SK-N-SH (cell line): ENCODE results near the gene YKT6. TPM values are rescaled to one million over a fixed set of nuclear protein-coding genes. Genes with fewer than 3 reads are reported as not detected.

Experiments used
- CTCF ChIA-PET: fragments of 300-600, 350-600 bp; formaldehyde crosslinking; extraction: SDS; loops from one replicate; lab custom pipeline; 2021; lab: Yijun Ruan, JAX
- POLR2A ChIA-PET: fragments of 350-600 bp; sonication (Branson Sonifier 250); formaldehyde crosslinking; extraction: SDS; loops from one replicate; lab custom pipeline; 2020; ENCODE audit warnings: antibody characterized with exemption, inconsistent platforms; lab: Yijun Ruan, JAX
- DNase-seq: peaks from one replicate; pipeline ENCODE4 v3.0.0; 2012
- H2AFZ ChIP-seq: fragments of 200-600 bp; sonication (generic); 2 replicates; pipeline ENCODE4 v1.8.1; 2016; ENCODE audit warnings: antibody characterized with exemption, mild to moderate bottlenecking, low read depth
- H3F3A ChIP-seq: fragments of 200-600 bp; sonication (generic); replicated peaks from 2 replicates; pipeline ENCODE3; 2016; ENCODE audit warnings: antibody characterized with exemption, mild to moderate bottlenecking; ENCODE audit not compliant: insufficient read depth
- H3K27ac ChIP-seq, 2 experiments: fragments of 200-500 bp in 1 of 2; fragments of 200-600 bp in 1 of 2; sonication (Bioruptor generic) in 1 of 2; sonication (generic), shearing (Covaris generic) in 1 of 2; 2 replicates each; pipeline versions ENCODE4 v1.5.1 to v1.6.1; 2014 to 2016; ENCODE audit warnings: low read depth in 2 of 2, inconsistent platforms in 1 of 2, low read length in 1 of 2, mild to moderate bottlenecking in 1 of 2, mixed read lengths in 1 of 2
- H3K27me3 ChIP-seq: fragments of 200-600 bp; sonication (generic), shearing (Covaris generic); 2 replicates; pipeline ENCODE4 v1.6.1; 2016; ENCODE audit warnings: mixed run types; ENCODE audit not compliant: insufficient read depth
- H3K36me3 ChIP-seq, 2 experiments: fragments of 200-500 bp in 1 of 2; fragments of 200-600 bp in 1 of 2; sonication (Bioruptor generic) in 1 of 2; sonication (generic) in 1 of 2; replicated peaks in 1 of 2; 2 replicates each; pipeline versions ENCODE3 to v1.5.1; 2014 to 2016; ENCODE audit warnings: low read length in 1 of 2, mild to moderate bottlenecking in 1 of 2; ENCODE audit not compliant: insufficient read depth in 2 of 2, control insufficient read depth in 1 of 2
- H3K4me1 ChIP-seq, 2 experiments: fragments of 200-500 bp in 1 of 2; fragments of 200-600 bp in 1 of 2; sonication (Bioruptor generic) in 1 of 2; sonication (generic), shearing (Covaris generic) in 1 of 2; 2 replicates each; pipeline versions ENCODE4 v1.5.1 to v1.6.1; 2014 to 2016; ENCODE audit warnings: low read depth in 1 of 2, low read length in 1 of 2, mixed run types in 1 of 2; ENCODE audit not compliant: insufficient read depth in 2 of 2, control insufficient read depth in 1 of 2
- H3K4me2 ChIP-seq: fragments of 200-600 bp; sonication (generic), shearing (Covaris generic); 2 replicates; pipeline ENCODE4 v1.6.1; 2017; ENCODE audit warnings: mixed run types
- H3K4me3 ChIP-seq, 2 experiments: fragments of 200-500 bp in 1 of 2; fragments of 200-600 bp in 1 of 2; sonication (Bioruptor generic) in 1 of 2; sonication (generic), shearing (Covaris generic) in 1 of 2; 2 replicates each; pipeline versions ENCODE4 v1.5.1 to v1.8.1; 2014 to 2016; ENCODE audit warnings: low read depth in 2 of 2, inconsistent platforms in 1 of 2, low read length in 1 of 2, mild to moderate bottlenecking in 1 of 2, mixed read lengths in 1 of 2, moderate library complexity in 1 of 2
- H3K79me2 ChIP-seq: fragments of 200-600 bp; sonication (generic); 2 replicates; pipeline ENCODE4 v1.8.1; 2017; ENCODE audit warnings: mild to moderate bottlenecking; ENCODE audit not compliant: insufficient read depth
- H3K9ac ChIP-seq: fragments of 200-600 bp; sonication (generic); 2 replicates; pipeline ENCODE4 v1.6.1; 2017; ENCODE audit warnings: mixed run types
- H3K9me2 ChIP-seq: fragments of 200-600 bp; sonication (generic); 2 replicates; pipeline ENCODE4 v1.6.1; 2017; ENCODE audit warnings: mixed run types
- H3K9me3 ChIP-seq: fragments of 200-600 bp; sonication (generic); 2 replicates; pipeline ENCODE4 v1.6.1; 2017; ENCODE audit warnings: mixed run types, mild to moderate bottlenecking, moderate library complexity
- H4K20me1 ChIP-seq: fragments of 200-600 bp; sonication (generic); 2 replicates; pipeline ENCODE4 v1.6.1; 2017; ENCODE audit warnings: mild to moderate bottlenecking, mixed run types; ENCODE audit not compliant: insufficient read depth
- EP300 ChIP-seq, 2 experiments: IDR thresholded peaks; 2 replicates each; pipeline versions ENCODE4 v1.4.0 to v1.6.1; 2012; ENCODE audit warnings: borderline replicate concordance in 1 of 2, low read depth in 1 of 2, low read length in 1 of 2
- GABPA ChIP-seq: IDR thresholded peaks from 2 replicates; pipeline ENCODE4 v1.4.0; 2012; ENCODE audit warnings: low read depth, mild to moderate bottlenecking
- NFIC ChIP-seq: IDR thresholded peaks from 2 replicates; pipeline ENCODE4 v1.4.0; 2012; ENCODE audit warnings: borderline replicate concordance
- POLR2AphosphoS5 ChIP-seq: IDR thresholded peaks from 2 replicates; pipeline ENCODE4 v1.6.1; 2012; ENCODE audit warnings: low read depth, low read length
- RCOR1 ChIP-seq: fragments of 150-350 bp; IDR thresholded peaks from 2 replicates; pipeline ENCODE4 v1.6.1; 2017; ENCODE audit warnings: antibody characterized with exemption, low read length
- RFX5 ChIP-seq: IDR thresholded peaks from 2 replicates; pipeline ENCODE4 v1.6.1; 2012; ENCODE audit warnings: mild to moderate bottlenecking, improper control_type of control experiment, low read length
- RXRA ChIP-seq: IDR thresholded peaks from 2 replicates; pipeline ENCODE4 v1.4.0; 2012; ENCODE audit warnings: low read depth, mild to moderate bottlenecking, borderline replicate concordance
- TEAD4 ChIP-seq: IDR thresholded peaks from 2 replicates; pipeline ENCODE4 v1.4.0; 2012; ENCODE audit warnings: mild to moderate bottlenecking, borderline replicate concordance; ENCODE audit not compliant: insufficient read depth
- YY1 ChIP-seq: IDR thresholded peaks from 2 replicates; pipeline ENCODE4 v1.4.0; 2012; ENCODE audit warnings: low read depth, mild to moderate bottlenecking
- WGBS: methylation state at CpG from one replicate; pipeline ENCODE4 v1.1.6; 2017; ENCODE audit warnings: low lambda C conversion rate; 5-methylcytosine and 5-hydroxymethylcytosine counted together
- polyA plus RNA-seq, 3 experiments: library from polyadenylated mRNA; depleted of rRNA; stranded (reverse); fragments of >200 nt; gene quantifications; 2 replicates each; pipeline ENCODE4 v1.2.3, GENCODE V29; 2012
- TF ChIP-seq, protein P1 (sequence below): IDR thresholded peaks from 2 replicates; pipeline ENCODE4 v1.4.0; 2012; ENCODE audit warnings: low read depth
- TF ChIP-seq, protein P2 (sequence below): fragments of 200-600 bp; sonication (generic); IDR thresholded peaks from 2 replicates; pipeline ENCODE4 v1.6.1; 2017; ENCODE audit warnings: antibody characterized with exemption, mild to moderate bottlenecking, moderate library complexity
- TF ChIP-seq, protein P3 (sequence below): fragments of 150-350 bp; IDR thresholded peaks from 2 replicates; pipeline ENCODE4 v1.6.1; 2017; ENCODE audit warnings: antibody characterized with exemption, low read length, low read depth, borderline replicate concordance

Gene YKT6
- polyA plus RNA-seq, 1 of the 3 experiments (the other 2 are of a cell fraction), result 170 TPM

- Histone ChIP-seq H3K4me1 (no peaks in the 10 kb centered on the region; a peak in 1 of 4 replicates), H3K27me3 (peaks cover 6% of the 10 kb centered on the region; the same call in 1 of the 2 replicates), H3K4me2 (no peak overlapping the region), H3K9ac (no peak overlapping the region), H3K9me3 (no peaks in the 10 kb centered on the region), H4K20me1 (no peaks in the 10 kb centered on the region), H3K79me2 (no peaks in the 10 kb centered on the region), H3K27ac (no peak overlapping the region), H3K36me3 (no peaks in the 10 kb centered on the region), H2AFZ (no peak overlapping the region), H3K4me3 (no peak overlapping the region), H3F3A (peaks cover 8% of the 10 kb centered on the region), H3K9me2 (no peaks in the 10 kb centered on the region)
- CTCF ChIA-PET, result interaction anchor here (1.5 to 1.6 kb wide), 2 partner anchors 30 to 125 kb away, joined by 4 to 6 read pairs; no protein-coding TSS in a partner anchor
- 52% methylated on average over 6 of the region's 7 CpGs for WGBS
- no peak for DNase-seq
- TF ChIP-seq, protein P1, sequence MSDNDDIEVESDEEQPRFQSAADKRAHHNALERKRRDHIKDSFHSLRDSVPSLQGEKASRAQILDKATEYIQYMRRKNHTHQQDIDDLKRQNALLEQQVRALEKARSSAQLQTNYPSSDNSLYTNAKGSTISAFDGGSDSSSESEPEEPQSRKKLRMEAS, result no peak
- TF ChIP-seq YY1, result no peak
- no peak for TF ChIP-seq GABPA
- TF ChIP-seq NFIC, result no peak
- no peak for TF ChIP-seq POLR2AphosphoS5
- TF ChIP-seq EP300 (IDR thresholded peaks at IDR 0.05; ENCODE audit: borderline replicate concordance in 1 of 2, low read depth in 1 of 2, low read length in 1 of 2), result no peak
- no peak for TF ChIP-seq RXRA
- TF ChIP-seq, protein P2, sequence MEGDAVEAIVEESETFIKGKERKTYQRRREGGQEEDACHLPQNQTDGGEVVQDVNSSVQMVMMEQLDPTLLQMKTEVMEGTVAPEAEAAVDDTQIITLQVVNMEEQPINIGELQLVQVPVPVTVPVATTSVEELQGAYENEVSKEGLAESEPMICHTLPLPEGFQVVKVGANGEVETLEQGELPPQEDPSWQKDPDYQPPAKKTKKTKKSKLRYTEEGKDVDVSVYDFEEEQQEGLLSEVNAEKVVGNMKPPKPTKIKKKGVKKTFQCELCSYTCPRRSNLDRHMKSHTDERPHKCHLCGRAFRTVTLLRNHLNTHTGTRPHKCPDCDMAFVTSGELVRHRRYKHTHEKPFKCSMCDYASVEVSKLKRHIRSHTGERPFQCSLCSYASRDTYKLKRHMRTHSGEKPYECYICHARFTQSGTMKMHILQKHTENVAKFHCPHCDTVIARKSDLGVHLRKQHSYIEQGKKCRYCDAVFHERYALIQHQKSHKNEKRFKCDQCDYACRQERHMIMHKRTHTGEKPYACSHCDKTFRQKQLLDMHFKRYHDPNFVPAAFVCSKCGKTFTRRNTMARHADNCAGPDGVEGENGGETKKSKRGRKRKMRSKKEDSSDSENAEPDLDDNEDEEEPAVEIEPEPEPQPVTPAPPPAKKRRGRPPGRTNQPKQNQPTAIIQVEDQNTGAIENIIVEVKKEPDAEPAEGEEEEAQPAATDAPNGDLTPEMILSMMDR, result no peak
- TF ChIP-seq, protein P3, sequence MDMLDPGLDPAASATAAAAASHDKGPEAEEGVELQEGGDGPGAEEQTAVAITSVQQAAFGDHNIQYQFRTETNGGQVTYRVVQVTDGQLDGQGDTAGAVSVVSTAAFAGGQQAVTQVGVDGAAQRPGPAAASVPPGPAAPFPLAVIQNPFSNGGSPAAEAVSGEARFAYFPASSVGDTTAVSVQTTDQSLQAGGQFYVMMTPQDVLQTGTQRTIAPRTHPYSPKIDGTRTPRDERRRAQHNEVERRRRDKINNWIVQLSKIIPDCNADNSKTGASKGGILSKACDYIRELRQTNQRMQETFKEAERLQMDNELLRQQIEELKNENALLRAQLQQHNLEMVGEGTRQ, result no peak
- POLR2A ChIA-PET, result no interaction called here
Measured at GRCh38 chr7:44193011-44193802, 7.6 kb upstream of the YKT6 start.

GRCh38 chr7:44194069-44194468 lies 6.7 kb upstream of the YKT6 start:
- POLR2A ChIA-PET, result no interaction called here
- no peaks in the 10 kb centered on the region for H3K4me1 ChIP-seq
- DNase-seq, result no peak
- no peak overlapping the region for H3K4me2 ChIP-seq
- H4K20me1 ChIP-seq, result no peaks in the 10 kb centered on the region
- no peak for TF ChIP-seq POLR2AphosphoS5
- no peak for TF ChIP-seq RFX5
- no peak for TF ChIP-seq TEAD4
- TF ChIP-seq EP300 (IDR thresholded peaks at IDR 0.05; ENCODE audit: borderline replicate concordance in 1 of 2, low read depth in 1 of 2, low read length in 1 of 2), result no peak
- no peak for TF ChIP-seq RCOR1
- no peak overlapping the region for H3K9ac ChIP-seq
- no peaks in the 10 kb centered on the region for H3K36me3 ChIP-seq
- H3K79me2 ChIP-seq, result no peaks in the 10 kb centered on the region
- peaks cover 6% of the 10 kb centered on the region; the same call in 1 of the 2 replicates for H3K27me3 ChIP-seq
- H3K9me3 ChIP-seq, result no peaks in the 10 kb centered on the region
- CTCF ChIA-PET, result interaction anchor here (1.5 to 4.6 kb wide), 4 partner anchors 31 to 126 kb away, joined by 4 to 68 read pairs (median 6); no protein-coding TSS in a partner anchor
- no peak overlapping the region for H2AFZ ChIP-seq
- peaks cover 8% of the 10 kb centered on the region for H3F3A ChIP-seq
- WGBS, result 61% methylated on average over 2 of the region's 2 CpGs
- H3K27ac ChIP-seq, result no peak overlapping the region
- no peaks in the 10 kb centered on the region for H3K9me2 ChIP-seq
- H3K4me3 ChIP-seq, result no peak overlapping the region
